ENCODE data around the gene RRM1.
"Not testable (repeated sequence)": the region's sequence is repeated elsewhere in the genome, so short reads cannot be mapped to it uniquely, and the experiment has no call there.

RRM1 gene

DNA sequence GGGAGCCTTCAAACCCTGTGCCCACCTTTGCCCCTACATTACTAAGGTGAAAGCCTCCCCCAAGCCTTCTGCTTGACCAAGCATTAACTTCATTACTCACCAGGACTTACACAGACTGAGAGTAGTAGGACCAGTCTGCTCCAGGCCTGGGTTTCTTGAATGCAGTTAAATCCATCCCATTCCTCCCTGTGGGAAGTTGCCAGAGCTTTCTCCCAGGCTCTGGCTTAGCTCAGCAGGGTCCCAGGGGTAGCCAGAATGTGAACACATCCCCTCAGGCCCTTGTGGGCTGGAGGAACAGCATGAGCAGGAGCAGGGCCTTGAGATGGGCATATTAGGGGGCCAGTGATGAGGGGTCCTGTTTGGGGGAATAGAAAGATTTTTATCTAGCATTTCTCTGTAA is 59.9 kb downstream of the RRM1 start:
- TF ChIP-seq, protein P1, sequence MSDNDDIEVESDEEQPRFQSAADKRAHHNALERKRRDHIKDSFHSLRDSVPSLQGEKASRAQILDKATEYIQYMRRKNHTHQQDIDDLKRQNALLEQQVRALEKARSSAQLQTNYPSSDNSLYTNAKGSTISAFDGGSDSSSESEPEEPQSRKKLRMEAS (IDR thresholded peaks at IDR 0.05; ENCODE audit: low read depth, low read length), result no peak
- TF ChIP-seq POLR2A (IDR thresholded peaks at IDR 0.05; ENCODE audit: extremely low read depth, insufficient read length) (no peak), MYC (IDR thresholded peaks at IDR 0.05; ENCODE audit: low read depth, low read length) (no peak)
- TF ChIP-seq, protein P2, sequence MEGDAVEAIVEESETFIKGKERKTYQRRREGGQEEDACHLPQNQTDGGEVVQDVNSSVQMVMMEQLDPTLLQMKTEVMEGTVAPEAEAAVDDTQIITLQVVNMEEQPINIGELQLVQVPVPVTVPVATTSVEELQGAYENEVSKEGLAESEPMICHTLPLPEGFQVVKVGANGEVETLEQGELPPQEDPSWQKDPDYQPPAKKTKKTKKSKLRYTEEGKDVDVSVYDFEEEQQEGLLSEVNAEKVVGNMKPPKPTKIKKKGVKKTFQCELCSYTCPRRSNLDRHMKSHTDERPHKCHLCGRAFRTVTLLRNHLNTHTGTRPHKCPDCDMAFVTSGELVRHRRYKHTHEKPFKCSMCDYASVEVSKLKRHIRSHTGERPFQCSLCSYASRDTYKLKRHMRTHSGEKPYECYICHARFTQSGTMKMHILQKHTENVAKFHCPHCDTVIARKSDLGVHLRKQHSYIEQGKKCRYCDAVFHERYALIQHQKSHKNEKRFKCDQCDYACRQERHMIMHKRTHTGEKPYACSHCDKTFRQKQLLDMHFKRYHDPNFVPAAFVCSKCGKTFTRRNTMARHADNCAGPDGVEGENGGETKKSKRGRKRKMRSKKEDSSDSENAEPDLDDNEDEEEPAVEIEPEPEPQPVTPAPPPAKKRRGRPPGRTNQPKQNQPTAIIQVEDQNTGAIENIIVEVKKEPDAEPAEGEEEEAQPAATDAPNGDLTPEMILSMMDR (IDR thresholded peaks at IDR 0.05; ENCODE audit: low read depth, low read length), result no peak
- H3K4me3 ChIP-seq (ENCODE audit: low read depth, low read length), result no peak overlapping the region
- no peak for DNase-seq (ENCODE audit: low read depth)

DNA sequence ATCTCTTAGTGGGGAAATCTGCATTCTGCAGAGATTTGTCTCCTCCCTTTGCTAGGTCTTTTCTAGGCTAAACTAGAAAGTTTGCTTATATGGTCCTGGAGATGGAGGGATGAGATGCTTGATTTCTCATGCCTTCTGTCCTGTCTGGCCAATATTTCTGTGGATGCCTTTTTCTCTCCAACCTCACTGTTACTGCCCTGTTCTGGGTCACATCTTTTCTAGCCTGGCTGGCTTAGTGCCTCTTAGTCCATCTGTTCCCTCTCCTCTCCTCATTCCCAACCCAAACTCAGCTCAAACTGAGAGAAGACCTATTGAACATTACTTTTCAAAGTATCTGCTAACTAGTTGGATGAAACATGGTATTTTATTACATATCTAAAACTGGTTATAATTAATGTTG is 62.0 kb downstream of the RRM1 start:
- TF ChIP-seq, protein P1 (IDR thresholded peaks at IDR 0.05; ENCODE audit: low read depth, low read length), result no peak
- TF ChIP-seq POLR2A (IDR thresholded peaks at IDR 0.05; ENCODE audit: extremely low read depth, insufficient read length) (no peak), MYC (IDR thresholded peaks at IDR 0.05; ENCODE audit: low read depth, low read length) (no peak)
- TF ChIP-seq, protein P2 (IDR thresholded peaks at IDR 0.05; ENCODE audit: low read depth, low read length), result no peak
- no peak overlapping the region for H3K4me3 ChIP-seq (ENCODE audit: low read depth, low read length)
- no peak for DNase-seq (ENCODE audit: low read depth)

DNA sequence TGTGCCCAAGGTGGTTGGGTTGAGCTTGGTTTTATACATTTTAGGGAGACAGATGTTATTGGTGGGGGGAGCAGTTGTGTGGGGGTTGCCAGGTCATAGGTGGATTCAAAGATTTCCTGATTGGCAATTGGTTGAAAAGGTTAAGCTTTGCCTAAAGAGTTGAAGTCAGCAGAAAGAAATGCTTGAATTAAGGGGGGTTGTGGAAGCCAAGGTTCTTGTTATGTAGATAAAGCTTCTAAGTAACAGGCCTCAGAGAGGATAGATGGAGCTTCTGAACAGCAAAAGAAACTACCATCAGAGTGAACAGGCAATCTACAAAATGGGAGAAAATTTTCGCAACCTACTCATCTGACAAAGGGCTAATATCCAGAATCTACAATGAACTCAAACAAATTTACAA is 64.2 kb downstream of the RRM1 start:
- H3K4me3 ChIP-seq (ENCODE audit: low read depth, low read length); DNase-seq (ENCODE audit: low read depth): not testable (repeated sequence)

DNA sequence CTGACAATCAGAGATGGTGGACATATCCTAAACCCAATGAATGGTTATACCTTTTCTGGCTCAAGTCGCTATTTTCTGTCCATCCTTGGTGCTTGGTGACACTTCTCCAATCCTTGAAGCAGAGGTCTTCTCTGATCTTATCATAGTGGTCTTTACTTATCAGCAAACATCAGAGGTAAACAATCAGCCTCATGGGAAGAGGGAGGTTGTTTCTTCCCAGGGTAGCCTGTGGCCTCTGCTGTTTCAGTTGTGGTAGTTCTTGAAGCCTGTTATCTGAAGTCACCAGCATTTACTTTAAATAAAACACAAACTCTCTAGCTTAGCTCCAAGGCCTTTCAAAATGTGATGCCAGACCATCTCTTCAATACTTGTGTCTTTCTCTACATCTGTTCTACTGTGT is 66.7 kb downstream of the RRM1 start:
- TF ChIP-seq MYC (IDR thresholded peaks at IDR 0.05; ENCODE audit: low read depth, low read length) (no peak), POLR2A (IDR thresholded peaks at IDR 0.05; ENCODE audit: extremely low read depth, insufficient read length) (no peak)
- TF ChIP-seq, protein P2 (IDR thresholded peaks at IDR 0.05; ENCODE audit: low read depth, low read length), result no peak
- TF ChIP-seq, protein P1 (IDR thresholded peaks at IDR 0.05; ENCODE audit: low read depth, low read length), result no peak
- DNase-seq (ENCODE audit: low read depth), result no peak

DNA sequence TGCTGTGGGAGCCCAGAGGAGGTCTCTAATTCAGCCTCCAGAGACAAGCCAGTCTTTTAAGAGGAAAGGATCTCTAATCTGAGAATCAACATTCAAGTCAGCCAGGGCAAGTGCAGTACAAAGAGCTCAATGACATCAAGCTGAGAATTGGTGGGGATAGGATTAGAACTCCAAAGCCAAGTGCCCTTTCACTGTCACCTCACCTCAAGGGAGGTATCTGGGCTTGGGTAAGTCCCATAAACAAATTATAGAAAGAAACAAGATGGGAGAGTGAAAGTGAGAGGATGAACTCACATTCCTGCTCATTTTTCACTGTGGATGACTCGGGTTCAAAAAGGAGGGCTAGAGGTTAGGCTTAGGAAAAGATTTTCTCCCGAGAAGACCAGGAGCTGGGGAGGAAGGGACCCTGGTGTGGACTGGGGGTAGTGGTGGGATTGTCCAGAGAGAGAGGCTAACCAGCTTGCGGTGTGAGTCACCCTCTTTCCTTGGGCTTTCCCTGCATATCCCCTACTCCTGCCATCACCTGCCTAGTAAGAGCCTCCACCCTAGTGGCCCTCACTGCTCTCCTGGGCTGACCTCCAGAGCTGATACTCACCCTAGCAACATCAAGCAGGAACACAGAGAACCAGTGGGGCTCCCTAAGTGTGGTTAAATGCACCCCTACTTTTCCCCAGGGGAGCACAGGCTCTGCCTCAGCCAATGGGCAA is 70.4 kb downstream of the RRM1 start:
- TF ChIP-seq POLR2A (IDR thresholded peaks at IDR 0.05; ENCODE audit: extremely low read depth, insufficient read length), result no peak
- TF ChIP-seq MYC (IDR thresholded peaks at IDR 0.05; ENCODE audit: low read depth, low read length), result no peak
- TF ChIP-seq, protein P2 (IDR thresholded peaks at IDR 0.05; ENCODE audit: low read depth, low read length), result no peak
- TF ChIP-seq, protein P1 (IDR thresholded peaks at IDR 0.05; ENCODE audit: low read depth, low read length), result no peak
- no peak for DNase-seq (ENCODE audit: low read depth)
- no peak overlapping the region for H3K4me3 ChIP-seq (ENCODE audit: low read depth, low read length)

More for the DNA sequence above, 66.7 kb downstream of the RRM1 start:
- no peak overlapping the region for H3K4me3 ChIP-seq (ENCODE audit: low read depth, low read length)

DNA sequence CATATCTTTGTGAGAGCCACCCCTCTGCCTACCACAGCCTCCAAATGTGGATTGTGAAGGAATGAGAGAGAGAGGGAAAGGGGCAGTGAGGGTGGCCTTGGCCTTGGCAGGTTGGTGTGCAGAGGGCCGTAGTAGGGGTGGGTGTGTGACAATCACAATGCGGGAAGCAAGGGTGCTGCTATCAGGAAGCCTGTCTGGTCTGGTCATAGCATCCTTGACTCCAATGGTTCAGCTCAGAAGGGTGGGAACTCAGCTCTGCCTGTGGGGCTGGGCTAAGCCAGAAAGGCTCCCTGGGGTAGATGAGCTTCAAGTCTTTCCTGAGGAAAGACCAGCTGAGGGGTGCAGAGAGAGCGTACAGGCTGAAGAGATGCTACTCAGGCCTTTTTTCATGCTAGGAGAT is 72.7 kb downstream of the RRM1 start:
- no peak overlapping the region for H3K4me3 ChIP-seq (ENCODE audit: low read depth, low read length)
- TF ChIP-seq, protein P2 (IDR thresholded peaks at IDR 0.05; ENCODE audit: low read depth, low read length), result no peak
- TF ChIP-seq MYC (IDR thresholded peaks at IDR 0.05; ENCODE audit: low read depth, low read length) (no peak), POLR2A (IDR thresholded peaks at IDR 0.05; ENCODE audit: extremely low read depth, insufficient read length) (no peak)
- no peak for DNase-seq (ENCODE audit: low read depth)

Measured in NB4 (cell line).